HG03159 (cell line): ENCODE results near the gene PREX1.

ENCODE experiments used
- ATAC-seq: cut with Tn5 transposase; IDR thresholded peaks from one replicate; pipeline ENCODE4 v1.9.1; 2021; ENCODE audit warnings: mild to moderate bottlenecking, moderate library complexity; ENCODE audit not compliant: unreplicated experiment

PREX1 gene

DNA sequence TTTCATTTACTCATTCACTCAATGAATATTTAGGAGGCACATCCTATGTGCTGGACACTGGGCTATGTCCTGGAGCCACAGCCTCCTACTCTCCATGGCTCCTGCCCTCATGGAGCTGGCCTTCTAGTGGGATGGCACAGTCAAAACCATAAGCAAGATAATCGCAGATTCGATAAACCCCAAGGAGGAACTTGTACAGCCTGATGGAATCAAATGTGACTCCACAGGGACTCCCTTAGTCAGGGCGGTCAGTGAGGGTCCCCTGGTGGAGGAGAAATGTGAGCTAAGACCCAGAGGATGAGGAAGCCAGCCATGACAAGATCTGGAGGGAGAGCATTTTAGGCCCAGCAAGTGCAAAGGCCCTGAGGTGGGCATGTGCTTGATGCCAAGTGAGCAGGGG, 211.9 kb downstream of the PREX1 start:
- ATAC-seq = no peak

DNA sequence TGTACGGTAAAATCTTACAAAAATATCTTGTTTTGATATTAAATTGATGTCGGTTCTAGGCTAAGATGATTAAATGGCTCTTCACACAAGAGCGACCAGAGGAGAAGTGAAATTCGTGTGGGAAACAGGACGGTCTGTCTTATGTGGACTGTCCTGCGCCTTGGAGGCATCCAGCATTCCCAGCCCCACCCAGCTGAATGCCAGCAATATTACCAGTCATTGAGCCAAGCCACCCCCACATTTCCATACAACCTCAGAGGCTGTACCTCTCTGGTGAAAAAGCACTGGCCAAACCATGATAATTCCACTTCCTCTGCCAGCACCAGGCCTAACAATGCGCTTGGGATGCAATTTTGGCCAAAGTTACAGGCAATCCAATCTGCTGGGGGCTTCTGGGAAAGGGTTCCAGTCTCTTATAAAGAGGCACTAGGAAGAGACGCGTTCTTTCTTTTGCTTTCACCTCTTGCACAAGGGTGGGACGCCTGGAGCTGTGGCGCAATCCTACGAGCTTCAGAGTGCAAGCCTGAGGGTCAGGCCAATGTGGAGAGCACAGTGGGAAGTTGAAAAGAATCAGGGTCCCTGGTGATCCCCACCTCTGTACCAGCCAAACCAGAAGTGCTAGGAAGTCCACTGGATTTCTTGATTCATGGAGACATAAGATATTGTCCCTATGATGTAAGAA, 213.1 kb downstream of the PREX1 start:
- ATAC-seq = no peak

DNA sequence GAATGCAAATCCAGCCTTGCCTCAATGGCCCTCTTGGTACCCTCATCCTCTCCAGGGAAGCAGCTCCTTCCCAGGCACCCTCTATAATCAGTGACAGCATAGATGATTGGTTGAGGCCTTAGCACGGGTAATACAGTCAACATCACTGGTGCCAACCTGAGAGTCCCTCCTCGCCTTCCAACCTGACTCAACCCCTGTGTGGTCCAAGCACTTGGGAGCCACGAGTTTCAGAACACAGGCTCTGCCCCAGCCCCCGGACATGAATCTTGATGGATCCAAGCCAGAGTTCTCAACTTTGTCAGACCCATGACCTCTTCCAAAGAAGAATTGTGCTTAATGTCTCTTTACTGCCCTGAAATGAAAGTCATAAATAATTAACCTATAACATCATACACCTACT, 213.9 kb downstream of the PREX1 start:
- ATAC-seq = no peak

DNA sequence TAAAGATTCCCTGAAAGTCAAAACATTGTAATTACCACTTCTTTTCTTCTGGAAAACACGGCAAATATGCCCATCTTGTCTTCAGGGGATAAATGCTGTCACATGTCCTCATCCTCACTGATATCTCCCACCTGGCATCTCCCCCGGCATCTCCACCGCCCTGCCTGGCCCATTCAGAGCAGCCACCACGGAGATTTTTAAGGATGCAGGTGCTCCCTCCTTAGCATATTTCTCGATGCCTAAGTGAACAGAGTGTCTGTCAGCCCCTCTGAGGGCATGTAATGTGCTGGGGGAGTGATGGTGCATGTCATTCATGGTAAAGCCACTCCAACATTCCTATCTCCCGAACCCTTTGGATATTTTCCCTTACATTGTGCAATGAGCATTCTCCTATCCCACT, 215.5 kb downstream of the PREX1 start:
- ATAC-seq = no peak

DNA sequence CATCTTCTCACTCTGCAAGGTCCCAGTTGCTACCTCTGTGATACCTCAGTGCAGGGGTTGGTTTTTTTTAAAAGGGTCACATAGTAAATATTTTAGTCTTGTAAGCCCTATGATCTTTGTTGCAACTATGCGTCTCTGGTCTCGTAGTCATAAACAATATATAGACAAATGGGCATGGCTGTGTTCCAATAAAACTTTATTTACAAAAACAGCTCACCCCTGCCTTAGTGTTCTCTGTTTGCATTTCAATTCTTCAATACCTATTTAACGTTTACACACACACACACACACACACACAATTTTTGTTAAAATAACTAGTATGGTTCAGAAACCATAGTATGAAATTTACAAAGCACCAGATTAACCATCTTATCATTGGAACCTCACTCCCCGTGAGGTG, 216.8 kb downstream of the PREX1 start:
- no peak for ATAC-seq

DNA sequence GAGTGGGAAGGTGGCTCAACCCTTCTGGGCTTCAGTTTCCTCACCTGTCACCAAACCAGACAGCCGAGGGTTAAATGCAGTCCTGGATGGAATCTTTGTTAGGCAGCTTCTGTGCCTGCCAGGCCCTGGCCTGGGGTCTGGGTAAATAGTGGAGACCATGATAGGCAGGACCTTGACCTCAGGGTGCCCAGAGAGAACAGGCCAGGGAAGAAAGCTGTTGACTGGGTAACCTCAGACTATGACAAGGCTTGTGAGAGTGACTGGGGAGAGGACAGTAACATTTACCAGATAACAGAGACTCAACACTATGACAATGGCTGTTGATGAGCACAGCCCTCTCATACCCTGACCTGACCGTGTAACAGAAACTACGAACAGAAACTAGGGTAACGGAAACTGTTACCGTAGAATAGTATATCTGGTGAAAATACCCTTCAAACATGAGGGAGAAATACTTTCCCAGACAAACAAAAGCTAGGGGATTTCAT, 218.3 kb downstream of the PREX1 start:
- no peak for ATAC-seq

DNA sequence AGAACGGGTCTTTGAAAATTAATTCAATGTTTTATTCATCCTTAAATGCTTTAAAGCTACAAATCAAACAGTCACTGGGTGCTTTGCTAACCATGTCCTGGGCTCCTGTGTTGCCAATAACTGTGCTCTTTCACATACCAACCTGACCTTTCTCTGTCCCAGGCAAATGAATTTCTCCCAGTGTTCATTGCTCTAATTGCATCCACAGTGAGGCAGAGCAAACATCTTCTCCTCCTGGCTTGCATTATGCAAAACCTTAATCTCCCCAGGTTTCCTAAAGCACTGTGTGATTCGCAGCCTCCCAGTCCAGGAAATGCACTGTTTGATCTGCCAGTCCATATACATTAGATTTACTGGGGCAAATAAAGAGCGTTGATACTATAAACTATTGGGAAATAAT, 219.0 kb downstream of the PREX1 start:
- no peak for ATAC-seq

DNA sequence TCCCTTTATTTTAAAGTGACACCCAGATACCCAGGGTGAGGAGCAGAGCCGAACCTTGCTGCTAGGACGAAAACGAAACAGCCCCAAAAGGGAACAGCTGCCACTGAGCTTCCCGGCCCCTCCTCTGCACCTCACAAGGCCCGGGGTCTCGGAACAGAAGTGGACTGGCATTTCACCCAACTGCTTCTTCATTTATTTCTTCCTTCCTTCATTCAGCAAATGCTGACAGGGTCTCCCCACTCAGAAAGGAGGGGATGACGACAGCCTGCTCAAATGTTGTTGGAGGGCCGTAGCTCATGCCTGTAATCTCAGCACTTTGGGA, 220.3 kb downstream of the PREX1 start:
- ATAC-seq = no peak

DNA sequence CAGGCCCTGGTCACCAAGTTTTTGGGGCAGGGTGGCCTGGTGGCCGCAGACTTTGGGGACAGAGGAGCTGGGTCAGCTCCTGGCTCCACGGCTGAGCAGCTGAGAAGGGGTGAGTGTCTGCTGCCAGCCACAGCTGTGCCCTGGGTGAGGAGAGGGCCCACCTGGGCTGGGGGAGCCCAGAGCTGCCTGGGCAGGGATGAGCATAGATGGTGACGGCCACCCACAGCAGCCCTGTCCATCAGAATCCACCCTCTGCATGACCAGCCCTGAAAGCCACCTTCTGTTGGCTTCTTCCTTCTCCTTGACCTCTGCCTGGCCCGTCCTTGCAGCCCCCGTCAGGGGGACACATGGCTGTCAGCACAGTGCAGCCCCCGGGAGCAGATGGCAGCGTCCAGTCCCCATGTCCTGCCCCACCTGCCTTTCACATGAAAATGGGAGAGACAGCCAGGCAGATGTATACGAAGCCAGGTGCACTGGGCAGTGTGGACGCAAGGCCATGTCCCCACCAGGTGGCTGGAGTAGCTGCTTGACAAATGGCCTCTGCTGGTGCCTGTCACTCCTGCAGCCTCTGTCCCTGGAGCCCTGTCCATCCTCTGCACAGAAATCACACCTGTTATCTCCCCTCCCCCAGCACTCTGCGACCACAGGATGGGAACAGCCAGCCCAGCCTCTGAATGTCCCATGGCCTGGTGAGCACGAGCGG, 220.8 kb downstream of the PREX1 start:
- no peak for ATAC-seq

DNA sequence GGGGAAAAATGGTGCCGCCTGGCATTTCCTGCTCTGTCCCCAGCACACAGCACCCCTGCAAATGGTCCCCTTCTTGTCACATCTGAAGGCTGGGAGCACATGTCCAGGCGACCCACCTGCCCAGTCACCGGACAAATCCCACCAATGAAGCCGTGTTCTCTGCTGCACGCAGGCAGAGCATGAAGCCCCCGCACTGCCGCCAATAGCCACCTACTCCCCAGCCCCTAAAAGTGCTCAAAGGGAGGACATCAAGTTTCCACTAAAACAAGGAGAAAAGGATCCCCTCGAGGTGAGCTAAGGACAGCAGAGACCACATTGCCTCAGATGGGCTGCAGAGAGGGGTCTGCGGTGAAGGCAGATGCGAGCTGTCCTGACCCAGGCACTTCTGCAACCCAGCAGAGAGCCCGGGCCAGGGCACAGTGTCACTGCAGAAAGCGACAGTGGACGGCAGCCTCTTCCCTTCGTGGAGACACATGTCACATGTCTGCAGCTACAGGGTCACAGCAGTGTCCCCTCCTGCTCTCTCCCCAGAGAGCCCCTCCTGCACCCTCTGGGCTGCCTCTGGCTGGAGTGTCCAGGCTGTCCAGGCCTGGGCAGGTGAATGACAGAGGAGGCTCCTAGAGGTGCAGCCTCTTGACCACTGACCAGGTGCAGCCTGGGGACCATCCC, 221.5 kb downstream of the PREX1 start:
- ATAC-seq = no peak

DNA sequence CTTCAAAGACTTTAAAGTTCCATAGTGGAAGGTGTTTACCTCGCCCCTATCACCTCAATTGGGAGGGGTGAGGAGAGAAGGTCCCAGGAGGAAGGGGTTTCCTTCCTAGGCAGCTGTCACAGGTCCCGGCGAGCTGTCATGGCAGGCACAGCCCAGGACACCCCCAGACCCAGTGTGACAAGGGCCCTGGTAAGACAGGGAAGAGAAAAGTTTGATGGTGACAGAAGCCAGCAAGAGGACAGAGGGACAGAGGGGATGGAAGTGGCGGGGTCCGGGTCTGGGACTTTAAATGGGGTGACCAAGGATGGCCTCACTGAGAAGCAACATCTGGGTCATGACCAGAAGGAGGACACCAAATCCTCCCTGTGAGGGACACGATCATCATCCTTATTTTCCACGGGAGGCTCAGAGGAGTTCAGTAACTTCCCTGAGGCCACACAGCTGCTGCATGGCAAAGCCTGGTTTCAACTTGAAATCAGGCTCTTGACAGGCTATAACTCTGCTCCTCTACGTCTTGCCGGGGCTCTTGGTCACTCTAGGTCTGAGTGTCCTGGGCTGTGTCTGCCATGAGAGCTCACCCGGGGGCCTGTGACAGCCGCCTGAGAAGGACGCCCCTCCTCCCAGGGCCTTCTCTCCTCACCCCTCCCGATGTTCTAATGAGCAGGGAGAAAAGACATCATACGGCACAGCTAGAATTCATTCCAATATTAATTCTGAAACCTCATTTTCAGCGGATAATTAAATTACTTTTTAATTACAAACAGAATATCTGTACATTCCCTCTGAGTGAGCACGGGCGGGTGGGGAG, 222.2 kb downstream of the PREX1 start:
- ATAC-seq = no peak

DNA sequence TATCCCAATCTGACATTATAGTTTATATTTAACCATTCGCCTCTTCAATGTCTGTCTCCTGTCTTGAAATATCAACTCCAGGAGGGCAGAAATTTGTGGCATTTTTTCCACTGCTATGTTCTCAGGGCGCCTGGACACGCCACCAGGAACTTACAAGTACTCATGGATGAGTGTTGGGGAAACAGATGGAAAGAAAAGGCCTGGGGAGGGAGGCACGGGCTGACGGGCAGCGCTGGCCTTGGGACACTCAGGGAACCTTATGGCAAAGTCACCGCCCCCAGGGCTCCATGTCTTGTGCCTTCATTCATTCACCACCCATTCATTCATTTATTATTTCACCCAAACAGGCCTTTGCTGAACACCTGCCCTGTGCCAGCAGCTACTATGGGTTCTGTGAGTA, 222.9 kb downstream of the PREX1 start:
- no peak for ATAC-seq

DNA sequence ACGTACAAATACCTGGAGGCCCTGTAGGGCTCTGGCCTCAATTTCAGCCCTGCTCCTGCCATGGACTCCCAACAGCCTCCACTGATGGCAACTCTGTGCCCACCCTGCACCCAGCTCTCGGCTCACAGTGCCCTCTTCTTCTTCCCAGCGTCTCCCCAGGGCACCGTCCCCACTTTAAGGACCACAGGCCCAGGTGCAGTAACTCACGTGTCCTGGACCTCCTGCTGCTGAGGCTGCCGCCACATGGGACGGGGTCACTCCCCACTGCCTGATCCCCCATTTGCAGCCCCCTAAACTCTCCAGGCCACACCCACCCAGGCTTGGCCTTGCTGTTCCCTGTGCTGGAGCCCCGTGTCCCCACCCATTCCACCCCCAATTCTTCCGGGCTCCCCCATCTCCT, 223.4 kb downstream of the PREX1 start:
- no peak for ATAC-seq

DNA sequence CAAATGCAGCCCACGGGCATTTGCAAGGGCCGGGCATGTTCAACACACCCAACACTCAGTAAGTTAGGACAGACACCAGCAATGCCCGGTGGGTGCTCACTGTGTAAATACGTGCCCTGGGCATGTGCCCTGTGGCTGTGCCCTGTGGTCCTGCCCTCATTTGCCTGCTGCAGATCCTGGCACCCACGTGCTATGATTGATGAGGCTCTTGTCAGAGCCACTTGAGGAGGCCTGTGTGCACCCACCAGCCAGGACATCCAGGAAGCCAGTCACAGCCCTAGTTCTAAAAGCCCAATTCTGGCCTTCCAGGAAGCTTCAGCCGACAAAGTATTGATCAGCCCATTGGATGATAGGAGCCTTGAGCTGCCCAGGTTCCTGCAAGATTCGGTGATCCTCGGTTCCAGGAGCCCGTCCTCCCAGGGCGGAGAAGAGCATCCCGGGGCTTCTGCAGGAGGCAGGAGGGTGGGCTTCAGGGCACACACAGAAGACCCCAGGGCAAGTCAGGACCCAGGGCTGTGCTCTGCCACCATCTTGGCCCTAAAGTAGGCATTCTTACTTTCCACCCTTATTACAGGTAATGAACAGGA, 223.9 kb downstream of the PREX1 start:
- ATAC-seq = no peak

DNA sequence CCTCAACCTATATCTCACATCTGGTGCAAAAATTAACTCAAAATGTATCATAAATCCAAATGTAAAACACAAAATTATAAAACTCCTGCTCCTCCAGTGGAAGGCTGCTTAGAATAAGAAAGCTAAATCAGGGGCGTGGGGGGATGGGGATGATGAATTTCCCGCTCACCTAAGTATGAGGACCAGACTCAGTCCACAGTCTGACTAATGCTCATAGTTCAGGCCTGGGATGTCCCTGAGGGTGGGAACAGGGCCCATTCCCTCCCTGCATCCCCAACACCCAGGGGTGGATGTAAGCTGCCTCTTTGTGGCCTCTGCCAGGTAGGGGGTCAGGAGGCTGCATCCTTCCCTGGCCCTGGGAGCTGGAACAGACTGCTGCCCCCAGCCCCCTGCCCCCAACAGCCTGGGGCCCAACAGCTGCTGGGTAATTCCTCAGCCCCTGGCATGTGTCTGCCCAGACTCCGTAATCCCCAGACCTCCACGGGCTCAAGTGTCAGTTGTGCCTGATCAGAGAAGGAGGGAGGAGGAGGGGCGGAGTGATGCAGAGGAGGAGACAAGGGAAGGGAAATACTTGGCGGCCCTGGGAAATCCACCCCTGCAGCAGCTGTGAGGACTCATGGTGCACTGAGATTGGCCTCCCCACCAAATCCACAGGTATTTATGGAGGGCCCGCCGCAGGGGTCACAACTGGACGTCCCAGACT, 224.5 kb downstream of the PREX1 start:
- no peak for ATAC-seq

DNA sequence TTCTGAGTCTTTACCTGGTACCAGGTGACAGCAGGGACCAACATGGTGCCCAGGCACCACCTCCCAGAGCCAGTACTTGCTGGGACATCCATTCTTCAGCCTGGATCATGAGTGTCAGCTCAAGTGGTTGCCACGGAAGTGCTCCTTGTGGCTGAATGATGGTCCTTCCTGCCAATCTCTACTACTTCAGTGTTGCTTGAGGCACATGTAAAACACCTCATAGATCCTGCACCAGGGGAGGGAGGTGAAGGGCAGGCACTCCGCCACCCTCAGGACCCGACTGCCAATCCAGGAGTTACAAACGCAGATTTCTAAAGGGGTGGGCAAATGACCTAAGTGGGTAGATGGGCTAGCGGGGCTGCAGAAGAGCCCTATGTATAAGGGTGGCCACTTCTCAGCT, 226.0 kb downstream of the PREX1 start:
- no peak for ATAC-seq

DNA sequence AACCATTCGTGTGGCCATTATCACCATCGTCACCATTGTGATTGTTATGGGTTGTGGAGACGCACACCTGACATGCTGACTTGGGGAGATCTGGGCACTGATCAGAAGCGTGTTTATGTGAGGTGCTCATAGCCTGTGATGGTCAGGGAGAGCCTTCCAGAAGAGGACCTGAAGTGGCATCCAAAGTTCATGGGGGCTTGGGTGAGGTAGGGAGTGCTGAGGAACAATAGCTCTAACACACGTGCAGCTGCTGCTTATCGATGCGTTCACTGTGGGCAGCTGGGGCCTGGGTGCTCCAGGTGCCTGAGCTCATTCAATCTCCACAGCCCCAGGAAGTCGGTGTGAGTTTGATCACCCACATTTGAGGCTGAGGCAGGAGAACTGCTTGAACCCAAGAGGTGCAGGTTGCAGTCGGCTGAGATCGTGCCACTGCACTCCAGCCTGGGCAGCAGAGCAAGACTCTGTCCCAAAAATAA, 227.3 kb downstream of the PREX1 start:
- no peak for ATAC-seq

DNA sequence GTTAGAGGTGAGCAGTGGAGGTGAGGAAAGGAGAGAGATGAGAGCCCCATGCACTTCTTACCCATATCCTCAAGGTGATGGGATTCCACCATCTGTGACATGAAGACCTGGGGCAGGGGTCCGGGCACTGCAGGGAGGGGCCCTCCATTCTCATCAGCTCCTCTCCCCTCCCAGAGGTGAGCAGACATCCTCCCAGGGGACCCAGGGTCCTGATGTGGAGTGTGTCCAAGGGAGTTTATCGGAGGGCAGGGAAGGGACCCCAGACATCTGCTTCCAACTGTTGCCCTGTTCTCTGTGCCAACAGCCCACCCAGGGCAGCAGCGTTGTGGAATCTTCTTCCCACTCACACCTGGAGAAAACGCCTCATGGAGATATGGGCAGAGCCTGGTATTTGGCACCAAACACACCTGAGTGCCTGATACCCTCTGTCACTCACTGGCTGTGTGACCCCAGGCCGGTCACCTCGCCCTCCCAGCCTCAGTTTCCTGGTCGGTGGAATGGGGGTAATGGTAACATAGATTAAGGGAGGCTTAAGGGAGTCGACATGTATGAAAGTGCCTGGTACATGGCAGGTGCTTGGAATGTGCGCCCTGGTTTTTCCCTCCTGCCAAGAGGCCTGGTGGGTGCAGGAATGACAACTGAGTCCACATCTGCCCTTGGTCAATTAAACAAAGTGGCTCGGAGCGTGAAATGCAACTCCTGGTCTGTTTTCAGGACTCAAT, 227.9 kb downstream of the PREX1 start:
- no peak for ATAC-seq

DNA sequence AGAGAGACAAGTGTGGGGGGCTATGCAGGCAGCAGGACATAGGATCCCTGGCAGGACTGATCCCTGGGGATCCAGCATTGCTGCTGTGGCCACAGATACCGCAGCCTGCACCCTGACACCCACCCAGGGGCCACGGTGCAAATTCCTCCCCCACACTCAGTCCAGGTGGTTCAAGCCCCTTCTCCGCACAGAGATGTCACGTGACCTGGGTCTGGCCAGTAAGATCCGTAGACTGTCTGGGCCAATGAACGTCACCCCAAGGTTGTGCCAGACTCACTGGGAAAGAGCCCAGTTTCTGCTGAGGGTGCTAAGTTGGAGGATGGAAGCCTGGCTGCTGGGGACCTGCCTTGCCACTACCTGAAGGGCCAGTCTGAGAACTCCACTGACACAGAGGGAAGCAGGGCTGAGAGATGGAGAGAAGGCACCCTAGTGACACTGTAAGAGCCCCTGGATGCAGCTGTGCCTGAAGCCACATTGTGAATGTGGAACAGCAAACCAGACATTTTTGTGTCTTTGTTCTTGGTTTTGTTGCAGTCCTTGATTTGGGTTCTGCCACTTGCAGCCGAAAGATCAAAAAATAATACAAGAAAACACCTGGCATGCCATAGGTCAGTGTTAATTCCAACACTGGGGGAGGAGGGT, 228.6 kb downstream of the PREX1 start:
- no peak for ATAC-seq
